A673 (cell line): ENCODE measurements around the gene GPR158.

ENCODE experiments used
- EZH2 ChIP-seq: fragments of 200-600 bp; sonication (generic); IDR thresholded peaks from 2 replicates; pipeline ENCODE4 v1.6.1; 2017; ENCODE audit warnings: borderline replicate concordance, low read depth, mild to moderate bottlenecking, mixed read lengths, antibody characterized with exemption, low read length; ENCODE audit not compliant: poor library complexity, severe bottlenecking
- TF ChIP-seq, protein P1 (sequence below): fragments of 300-800, 200-600 bp; sonication (generic); conservative IDR thresholded peaks from 2 replicates; pipeline ENCODE4 v1.5.1; 2017; ENCODE audit warnings: low read depth, mild to moderate bottlenecking, antibody characterized with exemption, low read length, moderate library complexity, mixed read lengths

DNA sequence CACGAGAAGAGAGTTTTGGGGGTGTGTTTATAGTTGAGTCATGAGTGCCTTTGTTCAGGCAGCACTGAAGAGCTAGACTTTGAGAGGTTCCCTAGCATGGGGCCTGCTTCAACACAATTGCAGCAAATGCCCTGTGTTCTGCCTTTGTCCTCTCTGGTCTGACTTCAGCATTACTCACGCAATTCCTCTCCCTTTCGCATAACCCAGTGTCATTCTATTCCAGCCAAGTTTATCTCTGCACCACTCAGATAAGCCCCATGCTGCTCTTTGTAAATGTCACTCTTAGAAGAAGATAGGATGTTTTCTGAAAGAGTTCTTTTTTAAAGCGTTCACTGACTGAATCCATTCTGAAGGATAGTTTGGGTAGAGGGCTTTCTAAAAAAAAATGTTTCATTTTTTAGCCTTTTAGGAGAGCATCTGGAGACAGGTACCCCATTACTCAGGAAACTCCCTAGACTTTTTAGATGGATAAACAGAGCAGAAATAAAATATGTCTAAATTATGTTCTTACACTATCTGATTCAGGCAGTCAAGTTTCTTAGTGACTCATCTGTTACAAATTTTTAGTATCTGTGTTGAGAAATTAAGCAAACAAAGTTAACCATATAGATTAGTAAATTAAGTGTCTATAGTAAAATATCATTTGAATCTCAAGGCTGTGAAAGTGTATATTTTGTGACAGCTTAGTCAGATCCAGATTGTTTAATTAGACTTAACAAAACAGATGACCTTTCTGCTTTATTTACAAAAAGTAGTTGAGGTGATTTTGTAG, 318.5 kb downstream of the GPR158 start:
- TF ChIP-seq, protein P1, sequence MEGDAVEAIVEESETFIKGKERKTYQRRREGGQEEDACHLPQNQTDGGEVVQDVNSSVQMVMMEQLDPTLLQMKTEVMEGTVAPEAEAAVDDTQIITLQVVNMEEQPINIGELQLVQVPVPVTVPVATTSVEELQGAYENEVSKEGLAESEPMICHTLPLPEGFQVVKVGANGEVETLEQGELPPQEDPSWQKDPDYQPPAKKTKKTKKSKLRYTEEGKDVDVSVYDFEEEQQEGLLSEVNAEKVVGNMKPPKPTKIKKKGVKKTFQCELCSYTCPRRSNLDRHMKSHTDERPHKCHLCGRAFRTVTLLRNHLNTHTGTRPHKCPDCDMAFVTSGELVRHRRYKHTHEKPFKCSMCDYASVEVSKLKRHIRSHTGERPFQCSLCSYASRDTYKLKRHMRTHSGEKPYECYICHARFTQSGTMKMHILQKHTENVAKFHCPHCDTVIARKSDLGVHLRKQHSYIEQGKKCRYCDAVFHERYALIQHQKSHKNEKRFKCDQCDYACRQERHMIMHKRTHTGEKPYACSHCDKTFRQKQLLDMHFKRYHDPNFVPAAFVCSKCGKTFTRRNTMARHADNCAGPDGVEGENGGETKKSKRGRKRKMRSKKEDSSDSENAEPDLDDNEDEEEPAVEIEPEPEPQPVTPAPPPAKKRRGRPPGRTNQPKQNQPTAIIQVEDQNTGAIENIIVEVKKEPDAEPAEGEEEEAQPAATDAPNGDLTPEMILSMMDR: no peak
- no peak for TF ChIP-seq EZH2
